Endothelial cell of hepatic sinusoid (primary cell): ENCODE data around the gene CSTPP1.
"Not testable (repeated sequence)": the region's sequence is repeated elsewhere in the genome, so short reads cannot be mapped to it uniquely, and the experiment has no call there.

Source experiments
- in situ Hi-C: cut with HindIII; loops from 2 replicates; pipeline ENCODE4 v1.10.0; 2017; ENCODE audit warnings: low sequenced_read_pairs

CSTPP1 gene

DNA sequence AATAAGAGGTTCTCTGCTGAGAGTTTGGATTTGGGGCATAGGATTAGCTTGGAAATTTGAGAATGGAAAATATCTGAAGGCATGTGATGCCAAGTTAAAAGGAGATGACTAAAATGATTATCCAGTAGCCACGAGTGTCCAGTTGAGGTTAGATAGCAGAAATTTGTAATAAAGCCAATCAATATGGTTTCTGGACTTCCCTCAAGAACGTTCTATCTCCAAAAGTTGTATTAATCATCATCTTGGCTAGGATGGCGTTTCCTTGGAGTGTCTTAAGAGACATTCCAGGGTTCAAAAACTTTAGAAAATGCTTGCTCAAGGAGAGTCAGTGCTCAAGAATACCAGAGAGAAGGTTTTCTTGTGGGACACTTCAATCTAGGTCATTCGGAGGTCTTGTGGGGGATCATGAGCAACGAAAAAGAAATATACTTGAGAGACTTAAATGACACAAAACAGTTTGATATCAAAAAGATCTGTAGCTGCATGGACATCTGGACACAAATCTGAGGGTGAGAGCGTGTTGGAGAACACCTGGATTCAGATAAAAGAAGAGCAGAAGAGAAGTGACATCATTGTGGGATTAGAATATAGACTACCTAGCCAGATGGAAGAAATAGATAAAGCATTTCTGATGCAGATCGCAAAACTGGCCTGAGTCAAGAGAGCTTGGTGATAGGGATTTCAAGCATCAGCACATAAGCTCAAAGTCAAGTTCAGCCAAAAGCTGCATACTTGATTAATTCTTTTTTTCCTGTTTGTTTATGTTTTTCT lies 142.4 kb downstream of the CSTPP1 start:
- in situ Hi-C loops, result no loop called here

DNA sequence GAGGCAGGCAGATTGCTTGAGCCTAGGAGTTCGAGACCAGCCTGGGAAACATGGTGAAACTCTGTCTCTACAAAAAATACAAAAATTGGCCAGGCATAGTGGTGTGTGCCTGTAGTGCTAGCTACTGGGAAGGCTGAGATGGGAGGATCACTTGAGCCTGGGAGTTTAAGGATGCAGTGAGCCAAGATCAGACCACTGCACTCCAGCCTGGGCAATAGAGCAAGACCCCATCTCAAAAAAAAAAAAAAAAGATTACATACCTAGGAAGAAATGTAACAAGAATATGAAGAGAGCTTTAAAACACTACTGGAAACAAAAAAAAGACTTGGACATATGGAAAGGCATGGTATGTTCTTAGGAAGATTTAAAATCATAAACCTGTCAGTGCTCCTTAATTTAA lies 144.2 kb downstream of the CSTPP1 start:
- in situ Hi-C loops, result not testable (repeated sequence)

- in situ Hi-C loops, result no loop called here
Observed at GRCh38 chr11:47083913-47084312, 147.4 kb downstream of the CSTPP1 start.

DNA sequence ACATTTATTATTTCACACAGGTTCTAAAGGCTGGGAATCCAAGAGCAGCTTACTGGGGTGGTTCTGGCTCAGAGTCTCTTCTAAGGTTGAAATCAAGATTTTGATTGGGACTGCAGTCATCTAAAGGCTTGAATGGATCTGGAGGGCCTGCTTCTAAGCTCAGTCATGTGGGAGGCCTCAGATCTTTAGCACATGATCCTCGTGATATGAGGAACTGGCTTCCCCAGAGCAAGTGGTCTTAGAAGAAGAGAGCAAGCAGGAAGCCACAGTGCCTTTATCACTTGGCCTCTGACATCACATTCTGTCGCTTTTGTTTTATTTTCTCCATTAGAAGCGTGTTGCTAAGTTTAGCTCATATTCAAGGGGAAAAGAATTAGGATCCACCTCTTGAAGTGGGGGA lies 151.2 kb downstream of the CSTPP1 start:
- in situ Hi-C loops, result loop anchor here (5.0 kb wide), 1 partner anchor 50 kb away; no protein-coding TSS in a partner anchor

DNA sequence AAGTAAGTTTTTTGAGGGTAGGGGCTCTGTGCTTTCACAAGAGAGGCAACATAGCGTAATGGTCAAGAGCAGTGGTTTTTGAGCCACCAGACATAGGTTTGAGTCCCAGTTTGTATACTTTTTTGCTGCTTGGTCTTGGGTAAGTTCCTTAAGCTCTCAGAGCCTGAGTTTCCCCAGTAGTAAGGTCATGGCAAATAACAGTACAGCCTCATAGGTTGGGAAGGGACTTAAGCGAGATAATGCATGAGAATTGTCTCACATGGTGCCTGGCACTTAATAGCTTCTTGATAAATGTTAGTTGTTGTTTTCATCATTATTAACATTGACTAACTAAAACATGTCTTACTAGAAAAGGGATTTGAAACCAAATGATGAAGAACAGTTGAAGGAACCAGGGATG lies 157.0 kb downstream of the CSTPP1 start:
- in situ Hi-C loops, result no loop called here

DNA sequence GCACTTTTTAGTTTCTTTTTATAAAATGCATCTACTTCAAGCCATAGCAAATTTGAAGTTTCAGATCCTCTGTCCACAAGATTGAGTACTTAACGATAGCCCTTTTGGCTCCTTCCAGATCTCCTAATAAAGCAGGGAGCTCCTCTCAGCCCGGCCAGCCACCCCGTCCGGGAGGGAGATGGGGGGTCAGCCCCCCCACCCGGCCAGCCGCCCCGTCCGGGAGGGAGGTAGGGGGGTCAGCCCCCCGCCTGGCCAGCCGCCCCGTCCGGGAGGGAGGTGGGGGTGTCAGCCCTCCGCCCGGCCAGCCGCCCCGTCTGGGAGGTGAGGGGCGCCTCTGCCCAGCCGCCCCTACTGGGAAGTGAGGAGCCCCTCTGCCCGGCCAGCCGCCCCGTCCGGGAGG lies 160.3 kb downstream of the CSTPP1 start:
- in situ Hi-C loops, result loop anchor here (5.0 kb wide), 1 partner anchor 95 kb away; no protein-coding TSS in a partner anchor

DNA sequence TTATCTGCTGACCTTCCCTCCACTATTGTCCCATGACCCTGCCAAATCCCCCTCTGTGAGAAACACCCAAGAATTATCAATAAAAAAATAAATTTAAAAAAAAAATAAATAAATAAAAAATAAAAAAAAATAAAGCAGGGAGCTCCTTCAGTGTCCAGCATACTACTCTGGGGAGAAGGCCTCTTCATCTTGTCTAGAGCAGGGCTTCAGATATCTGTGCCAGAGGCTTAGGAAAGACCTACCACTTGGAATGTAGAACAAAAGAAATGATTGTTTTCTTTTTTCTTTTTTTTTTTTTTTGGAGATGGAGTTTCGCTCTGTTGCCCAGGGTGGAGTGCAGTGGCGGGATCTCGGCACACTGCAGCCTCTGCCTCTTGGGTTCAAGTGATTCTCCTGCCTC lies 161.7 kb downstream of the CSTPP1 start:
- in situ Hi-C loops, result loop anchor here (5.0 kb wide), 1 partner anchor 96 kb away; no protein-coding TSS in a partner anchor

GRCh38 chr11:47099214-47099917 lies 162.8 kb downstream of the CSTPP1 start:
- in situ Hi-C loops, result loop anchor here (5.0 kb wide), 1 partner anchor 97 kb away; no protein-coding TSS in a partner anchor

- in situ Hi-C loops, result loop anchor here (5.0 kb wide), 1 partner anchor 98 kb away; no protein-coding TSS in a partner anchor
Observed at GRCh38 chr11:47099918-47100315, 163.4 kb downstream of the CSTPP1 start.

- in situ Hi-C loops, result no loop called here
Observed at GRCh38 chr11:47101406-47101805, 164.8 kb downstream of the CSTPP1 start.

DNA sequence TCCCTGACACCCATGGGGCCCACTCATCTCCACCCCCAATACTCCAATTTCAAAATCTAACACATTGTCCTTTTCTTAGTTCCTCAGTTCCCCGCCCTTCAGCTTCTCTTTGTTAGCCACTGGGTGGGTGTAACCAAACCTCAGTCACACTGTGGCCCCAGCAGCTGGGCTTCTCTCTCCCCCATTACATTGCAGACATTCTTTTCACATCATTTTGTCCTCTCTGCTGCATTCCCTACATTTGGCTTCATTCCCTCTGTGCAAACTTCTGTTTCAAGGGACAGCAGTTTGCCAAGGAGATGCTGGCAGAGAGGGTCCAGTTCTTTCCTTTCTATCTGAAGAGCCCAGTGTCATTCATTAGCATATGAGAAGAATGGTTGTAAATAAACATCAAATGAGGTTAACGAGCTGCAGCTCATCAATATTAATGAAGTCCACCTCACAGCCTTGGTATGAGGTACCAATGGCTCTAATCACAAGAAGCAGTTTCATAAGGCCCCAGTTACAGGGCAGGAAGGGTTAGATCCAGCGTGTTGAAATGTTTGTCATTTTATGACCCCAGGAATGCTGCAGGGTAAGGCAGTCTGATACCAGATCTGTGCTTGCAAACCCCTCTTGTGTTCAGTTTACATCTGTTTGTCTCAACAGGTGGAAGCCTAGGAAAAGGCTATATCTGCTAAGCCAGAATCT lies 167.8 kb downstream of the CSTPP1 start:
- in situ Hi-C loops, result no loop called here

GRCh38 chr11:47105541-47105940 lies 169.0 kb downstream of the CSTPP1 start:
- in situ Hi-C loops, result loop anchor here (5.0 kb wide), 1 partner anchor 42 kb away; no protein-coding TSS in a partner anchor

DNA sequence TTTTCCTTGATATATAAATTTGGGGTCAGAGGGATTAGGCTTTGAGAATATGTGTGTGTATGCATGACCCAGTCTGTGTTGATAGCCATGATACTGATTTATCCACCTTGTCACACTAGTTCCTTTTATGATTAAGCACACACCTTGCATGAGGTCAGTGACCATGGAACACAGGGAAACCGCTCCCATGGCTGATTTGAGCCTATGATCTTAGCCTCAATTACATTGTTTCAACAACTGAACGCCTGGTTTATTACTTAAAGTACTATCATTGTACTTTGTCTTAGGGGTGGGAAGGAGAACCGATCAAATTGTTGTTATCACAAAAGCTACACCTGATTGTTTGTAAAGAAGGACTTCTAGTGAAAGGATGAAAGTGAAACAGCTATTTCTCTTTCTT lies 169.4 kb downstream of the CSTPP1 start:
- in situ Hi-C loops, result loop anchor here (5.0 kb wide), 1 partner anchor 41 kb away; no protein-coding TSS in a partner anchor

DNA sequence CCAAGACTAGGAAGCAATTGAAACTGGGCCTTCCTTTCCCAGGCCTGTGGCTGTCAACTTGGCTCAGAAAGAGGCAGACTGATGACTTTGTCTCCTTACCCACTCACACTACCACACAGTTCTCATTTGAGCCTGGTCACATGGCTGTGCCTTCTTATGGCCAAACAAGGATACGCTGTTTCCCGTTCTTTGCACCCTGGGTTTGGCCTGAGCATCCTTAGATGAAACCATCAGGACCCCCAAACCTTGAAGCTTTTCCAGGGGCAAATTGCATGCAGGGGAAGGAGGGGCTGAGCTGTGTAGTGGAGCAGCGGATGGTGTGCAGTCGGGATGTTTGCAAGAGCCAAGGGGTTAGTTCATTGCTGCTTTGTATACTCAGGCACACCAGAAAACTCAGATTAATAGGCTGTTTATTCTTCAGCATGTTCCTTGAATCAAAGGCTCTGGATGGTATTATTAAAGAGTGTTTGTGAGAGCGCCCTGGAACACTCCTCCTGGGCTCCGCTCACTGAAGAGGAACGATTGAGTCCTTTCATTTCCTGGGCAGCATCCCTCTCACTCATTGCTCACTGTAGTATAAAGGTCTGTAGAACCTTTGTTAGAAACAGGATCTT lies 170.3 kb downstream of the CSTPP1 start:
- in situ Hi-C loops, result loop anchor here (5.0 kb wide), 1 partner anchor 40 kb away; no protein-coding TSS in a partner anchor

- in situ Hi-C loops, result loop anchor here (5.0 kb wide), 1 partner anchor 40 kb away; no protein-coding TSS in a partner anchor
Observed at GRCh38 chr11:47107744-47108143, 171.2 kb downstream of the CSTPP1 start.

DNA sequence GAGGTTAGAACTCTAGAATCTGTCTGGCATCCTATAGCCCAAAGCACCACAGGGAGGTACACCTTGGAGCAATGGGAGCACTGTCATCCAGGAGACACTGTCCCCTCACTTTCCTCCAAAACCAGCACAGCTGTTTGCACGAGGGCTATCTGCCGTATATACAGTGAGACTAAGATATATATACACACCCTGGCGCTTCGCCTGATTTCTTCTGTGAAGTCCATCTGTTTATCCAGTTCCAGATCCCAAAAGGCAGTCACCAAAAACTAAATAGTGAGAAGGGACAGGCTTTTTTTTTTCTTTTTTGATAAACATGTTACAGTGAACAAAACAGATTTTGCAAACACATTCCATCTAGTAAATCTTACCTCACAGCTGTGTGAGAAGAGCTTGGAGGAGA lies 171.7 kb downstream of the CSTPP1 start:
- in situ Hi-C loops, result loop anchor here (5.0 kb wide), 1 partner anchor 39 kb away; no protein-coding TSS in a partner anchor

GRCh38 chr11:47109051-47109726 lies 172.6 kb downstream of the CSTPP1 start:
- in situ Hi-C loops, result loop anchor here (5.0 kb wide), 1 partner anchor 38 kb away; no protein-coding TSS in a partner anchor

DNA sequence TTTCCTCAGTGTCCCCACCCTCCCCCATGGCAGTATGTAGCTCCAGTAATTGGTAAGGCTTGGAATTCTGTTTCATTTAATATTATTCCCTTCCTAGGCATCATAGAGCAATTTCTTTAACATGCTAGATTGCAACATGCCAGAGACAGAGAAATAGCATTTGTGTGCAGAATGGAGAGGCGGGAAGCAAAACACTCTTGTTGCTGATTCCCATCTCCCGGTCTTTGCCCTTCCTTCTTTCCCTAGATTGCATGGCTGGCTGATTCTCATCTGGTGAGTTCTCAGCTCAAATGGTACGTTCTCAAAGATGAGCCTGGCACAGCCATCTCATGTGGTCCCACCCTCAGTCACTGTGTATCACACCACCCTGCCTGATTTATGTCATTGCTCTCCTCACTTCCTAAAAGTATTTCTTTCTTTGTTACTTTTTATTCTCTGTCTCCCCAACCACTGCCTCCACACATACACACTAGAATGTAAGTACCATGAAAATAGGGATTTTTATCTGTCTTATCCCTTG lies 173.2 kb downstream of the CSTPP1 start:
- in situ Hi-C loops, result loop anchor here (5.0 kb wide), 1 partner anchor 38 kb away; no protein-coding TSS in a partner anchor

DNA sequence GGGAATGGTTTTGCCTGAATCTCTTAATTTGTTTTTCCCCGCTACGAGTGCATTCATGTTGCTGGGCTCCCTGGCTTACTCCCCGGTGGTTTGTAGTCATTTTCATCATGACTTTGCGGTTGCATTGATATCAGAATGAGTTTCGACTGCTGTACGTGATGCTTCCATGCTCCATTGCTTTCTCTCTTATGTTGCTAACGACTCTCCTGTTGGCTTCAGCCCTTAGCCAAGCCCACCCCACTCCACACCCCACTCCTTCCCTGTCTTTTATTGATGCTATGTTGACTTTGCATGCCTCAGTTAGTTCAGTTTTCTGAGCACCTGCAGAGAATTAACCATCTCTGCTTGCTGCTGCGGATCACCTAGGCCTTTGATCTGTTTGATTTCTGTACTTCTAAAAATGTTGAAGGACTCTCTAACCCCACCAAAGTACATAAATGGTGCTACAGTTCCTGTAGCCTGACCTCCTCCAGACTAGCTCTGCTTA lies 174.8 kb downstream of the CSTPP1 start:
- in situ Hi-C loops, result no loop called here
